HL-60 (cell line): Measurements from ENCODE around the gene MOGAT1.

ENCODE experiments used
- DNase-seq, 2 experiments: peaks; one replicate each; pipeline ENCODE4 v3.0.0-alpha.2; 2010 to 2020; ENCODE audit warnings: low read depth in 1 of 2, low spot score in 1 of 2
- H3K27ac ChIP-seq: fragments of 250-450 bp; sonication (Bioruptor Pico); replicated peaks from 2 replicates; pipeline ENCODE4 v1.5.1; 2020; ENCODE audit warnings: mild to moderate bottlenecking, moderate library complexity
- H3K27me3 ChIP-seq: fragments of 250-450 bp; sonication (Bioruptor Pico); 2 replicates; pipeline ENCODE4 v1.5.1; 2021; ENCODE audit warnings: mild to moderate bottlenecking, moderate library complexity; ENCODE audit not compliant: insufficient read depth, poor library complexity, severe bottlenecking
- H3K4me3 ChIP-seq: replicated peaks from 2 replicates; pipeline ENCODE4 v1.5.1; 2011; ENCODE audit warnings: mild to moderate bottlenecking, control low read depth, low read length; ENCODE audit not compliant: insufficient read depth
- GABPA ChIP-seq: IDR thresholded peaks from 2 replicates; pipeline ENCODE4 v1.6.1; 2012; ENCODE audit warnings: low read depth
- POLR2AphosphoS5 ChIP-seq: IDR thresholded peaks from 2 replicates; pipeline ENCODE4 v1.6.1; 2012; ENCODE audit warnings: low read depth
- SPI1 ChIP-seq: IDR thresholded peaks from 2 replicates; pipeline ENCODE4 v1.6.1; 2012; ENCODE audit warnings: low read depth, mild to moderate bottlenecking, borderline replicate concordance
- TF ChIP-seq, protein P1 (sequence below): IDR thresholded peaks from one replicate; pipeline ENCODE4 v1.5.1; 2011; ENCODE audit warnings: low read length, control low read depth, inconsistent platforms; ENCODE audit not compliant: insufficient read depth
- TF ChIP-seq, protein P2 (sequence below): IDR thresholded peaks from 2 replicates; pipeline ENCODE4 v1.6.1; 2012; ENCODE audit warnings: low read depth; ENCODE audit not compliant: insufficient replicate concordance

MOGAT1 gene

DNA sequence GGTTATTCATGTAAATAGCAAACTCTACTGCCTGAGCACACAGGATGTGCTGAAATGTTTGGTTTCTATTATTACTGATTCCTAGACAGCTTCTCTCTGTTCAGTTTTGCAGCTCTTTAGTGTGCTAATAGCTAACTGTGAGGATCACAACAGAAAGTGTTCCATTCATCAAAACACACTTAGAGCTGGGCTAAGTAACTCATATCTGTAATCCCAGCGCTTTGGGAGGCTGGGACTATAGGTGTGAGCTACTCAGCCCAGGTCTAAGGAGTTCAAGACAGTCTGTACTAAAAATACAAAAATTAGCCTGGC lies 63.2 kb downstream of the MOGAT1 start:
- Histone ChIP-seq H3K4me3 (no peak overlapping the region), H3K27me3 (no peaks in the 10 kb centered on the region), H3K27ac (no peak overlapping the region)
- DNase-seq = no peak
- TF ChIP-seq, protein P1, sequence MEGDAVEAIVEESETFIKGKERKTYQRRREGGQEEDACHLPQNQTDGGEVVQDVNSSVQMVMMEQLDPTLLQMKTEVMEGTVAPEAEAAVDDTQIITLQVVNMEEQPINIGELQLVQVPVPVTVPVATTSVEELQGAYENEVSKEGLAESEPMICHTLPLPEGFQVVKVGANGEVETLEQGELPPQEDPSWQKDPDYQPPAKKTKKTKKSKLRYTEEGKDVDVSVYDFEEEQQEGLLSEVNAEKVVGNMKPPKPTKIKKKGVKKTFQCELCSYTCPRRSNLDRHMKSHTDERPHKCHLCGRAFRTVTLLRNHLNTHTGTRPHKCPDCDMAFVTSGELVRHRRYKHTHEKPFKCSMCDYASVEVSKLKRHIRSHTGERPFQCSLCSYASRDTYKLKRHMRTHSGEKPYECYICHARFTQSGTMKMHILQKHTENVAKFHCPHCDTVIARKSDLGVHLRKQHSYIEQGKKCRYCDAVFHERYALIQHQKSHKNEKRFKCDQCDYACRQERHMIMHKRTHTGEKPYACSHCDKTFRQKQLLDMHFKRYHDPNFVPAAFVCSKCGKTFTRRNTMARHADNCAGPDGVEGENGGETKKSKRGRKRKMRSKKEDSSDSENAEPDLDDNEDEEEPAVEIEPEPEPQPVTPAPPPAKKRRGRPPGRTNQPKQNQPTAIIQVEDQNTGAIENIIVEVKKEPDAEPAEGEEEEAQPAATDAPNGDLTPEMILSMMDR = no peak
- TF ChIP-seq GABPA = no peak
- TF ChIP-seq POLR2AphosphoS5 = no peak
- no peak for TF ChIP-seq SPI1
- TF ChIP-seq, protein P2, sequence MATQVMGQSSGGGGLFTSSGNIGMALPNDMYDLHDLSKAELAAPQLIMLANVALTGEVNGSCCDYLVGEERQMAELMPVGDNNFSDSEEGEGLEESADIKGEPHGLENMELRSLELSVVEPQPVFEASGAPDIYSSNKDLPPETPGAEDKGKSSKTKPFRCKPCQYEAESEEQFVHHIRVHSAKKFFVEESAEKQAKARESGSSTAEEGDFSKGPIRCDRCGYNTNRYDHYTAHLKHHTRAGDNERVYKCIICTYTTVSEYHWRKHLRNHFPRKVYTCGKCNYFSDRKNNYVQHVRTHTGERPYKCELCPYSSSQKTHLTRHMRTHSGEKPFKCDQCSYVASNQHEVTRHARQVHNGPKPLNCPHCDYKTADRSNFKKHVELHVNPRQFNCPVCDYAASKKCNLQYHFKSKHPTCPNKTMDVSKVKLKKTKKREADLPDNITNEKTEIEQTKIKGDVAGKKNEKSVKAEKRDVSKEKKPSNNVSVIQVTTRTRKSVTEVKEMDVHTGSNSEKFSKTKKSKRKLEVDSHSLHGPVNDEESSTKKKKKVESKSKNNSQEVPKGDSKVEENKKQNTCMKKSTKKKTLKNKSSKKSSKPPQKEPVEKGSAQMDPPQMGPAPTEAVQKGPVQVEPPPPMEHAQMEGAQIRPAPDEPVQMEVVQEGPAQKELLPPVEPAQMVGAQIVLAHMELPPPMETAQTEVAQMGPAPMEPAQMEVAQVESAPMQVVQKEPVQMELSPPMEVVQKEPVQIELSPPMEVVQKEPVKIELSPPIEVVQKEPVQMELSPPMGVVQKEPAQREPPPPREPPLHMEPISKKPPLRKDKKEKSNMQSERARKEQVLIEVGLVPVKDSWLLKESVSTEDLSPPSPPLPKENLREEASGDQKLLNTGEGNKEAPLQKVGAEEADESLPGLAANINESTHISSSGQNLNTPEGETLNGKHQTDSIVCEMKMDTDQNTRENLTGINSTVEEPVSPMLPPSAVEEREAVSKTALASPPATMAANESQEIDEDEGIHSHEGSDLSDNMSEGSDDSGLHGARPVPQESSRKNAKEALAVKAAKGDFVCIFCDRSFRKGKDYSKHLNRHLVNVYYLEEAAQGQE = no peak

DNA sequence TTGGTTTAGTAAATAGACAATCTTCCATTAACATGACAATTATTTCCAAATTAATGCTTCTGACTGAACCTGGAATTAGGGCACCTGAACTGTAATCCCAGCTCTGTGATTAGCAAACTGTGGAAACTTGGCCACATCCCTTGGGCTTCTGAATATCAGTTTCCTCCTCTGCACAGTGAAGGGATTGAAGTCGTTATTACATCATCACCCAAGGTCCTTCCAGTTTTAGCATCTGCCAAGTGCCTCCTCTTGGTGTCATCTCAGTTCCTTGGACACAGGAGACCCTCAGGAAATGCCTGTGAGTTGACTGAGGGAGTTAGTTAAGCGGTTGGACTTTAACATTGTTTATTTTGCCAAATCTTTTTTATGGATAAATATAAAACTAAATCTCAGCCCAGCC lies 64.8 kb downstream of the MOGAT1 start:
- TF ChIP-seq SPI1 (no peak), POLR2AphosphoS5 (no peak), GABPA (no peak)
- TF ChIP-seq, protein P2 = no peak
- TF ChIP-seq, protein P1 = no peak
- no peak overlapping the region for H3K27ac ChIP-seq
- no peaks in the 10 kb centered on the region for H3K27me3 ChIP-seq
- DNase-seq = no peak
- H3K4me3 ChIP-seq = no peak overlapping the region

DNA sequence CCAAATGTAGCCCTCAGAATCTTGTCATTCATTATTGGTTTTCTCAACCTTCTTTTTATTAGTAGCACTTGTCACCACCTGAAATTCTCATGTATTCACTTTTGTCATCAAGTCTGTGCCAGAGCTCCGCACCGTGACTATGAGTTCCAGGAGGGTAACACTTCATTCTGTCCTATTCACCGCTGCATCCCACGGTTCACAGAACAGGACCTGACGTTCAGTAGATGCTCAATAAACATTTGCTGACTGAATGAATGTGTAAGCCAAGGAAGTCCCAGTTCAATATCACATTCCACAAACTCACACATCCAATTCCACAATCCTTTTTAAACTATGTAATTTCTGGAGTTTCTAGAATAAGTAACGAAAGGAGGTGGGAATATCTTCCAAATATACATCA lies 65.5 kb downstream of the MOGAT1 start:
- TF ChIP-seq, protein P1 = no peak
- no peak for TF ChIP-seq GABPA
- TF ChIP-seq, protein P2 = no peak
- TF ChIP-seq SPI1 = no peak
- TF ChIP-seq POLR2AphosphoS5 = no peak
- Histone ChIP-seq H3K4me3 (no peak overlapping the region), H3K27me3 (no peaks in the 10 kb centered on the region), H3K27ac (no peak overlapping the region)
- DNase-seq = no peak
